SU-DHL-6 (cell line): ENCODE results near the gene OR52D1.

ENCODE experiments used
- EZH2phosphoT487 ChIP-seq: fragments of 200-600 bp; sonication (generic), shearing (Covaris generic); conservative IDR thresholded peaks from 2 replicates; pipeline ENCODE4 v1.6.1; 2018; ENCODE audit warnings: mild to moderate bottlenecking, antibody characterized with exemption, low read length, moderate library complexity, mixed read lengths
- TF ChIP-seq, protein P1 (sequence below): fragments of 200-600 bp; sonication (generic); IDR thresholded peaks from one replicate; pipeline ENCODE4 v1.5.1; 2017; ENCODE audit warnings: antibody characterized with exemption, mild to moderate bottlenecking, low read length, moderate library complexity; ENCODE audit not compliant: insufficient read depth, poor library complexity, severe bottlenecking

DNA sequence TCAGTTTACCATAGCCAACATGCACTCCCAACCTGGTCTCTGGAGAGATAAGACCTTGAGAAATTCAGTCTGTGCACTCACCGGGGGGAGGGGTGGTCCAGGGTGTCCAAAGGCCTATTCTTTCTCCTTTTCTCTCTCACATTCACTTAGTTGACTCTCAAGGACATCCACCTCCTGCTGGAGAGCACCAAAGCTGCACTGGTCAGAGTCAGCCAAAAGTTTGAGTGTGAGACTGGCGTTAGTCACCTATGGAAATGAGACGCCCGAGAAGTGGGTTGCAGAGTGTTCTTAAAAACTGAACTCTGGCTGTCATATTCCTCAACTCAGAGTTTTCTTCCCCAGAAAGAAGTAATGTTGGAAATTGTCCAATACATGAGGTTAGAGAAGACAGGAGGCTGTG is 33.1 kb downstream of the OR52D1 start:
- TF ChIP-seq, protein P1, sequence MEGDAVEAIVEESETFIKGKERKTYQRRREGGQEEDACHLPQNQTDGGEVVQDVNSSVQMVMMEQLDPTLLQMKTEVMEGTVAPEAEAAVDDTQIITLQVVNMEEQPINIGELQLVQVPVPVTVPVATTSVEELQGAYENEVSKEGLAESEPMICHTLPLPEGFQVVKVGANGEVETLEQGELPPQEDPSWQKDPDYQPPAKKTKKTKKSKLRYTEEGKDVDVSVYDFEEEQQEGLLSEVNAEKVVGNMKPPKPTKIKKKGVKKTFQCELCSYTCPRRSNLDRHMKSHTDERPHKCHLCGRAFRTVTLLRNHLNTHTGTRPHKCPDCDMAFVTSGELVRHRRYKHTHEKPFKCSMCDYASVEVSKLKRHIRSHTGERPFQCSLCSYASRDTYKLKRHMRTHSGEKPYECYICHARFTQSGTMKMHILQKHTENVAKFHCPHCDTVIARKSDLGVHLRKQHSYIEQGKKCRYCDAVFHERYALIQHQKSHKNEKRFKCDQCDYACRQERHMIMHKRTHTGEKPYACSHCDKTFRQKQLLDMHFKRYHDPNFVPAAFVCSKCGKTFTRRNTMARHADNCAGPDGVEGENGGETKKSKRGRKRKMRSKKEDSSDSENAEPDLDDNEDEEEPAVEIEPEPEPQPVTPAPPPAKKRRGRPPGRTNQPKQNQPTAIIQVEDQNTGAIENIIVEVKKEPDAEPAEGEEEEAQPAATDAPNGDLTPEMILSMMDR: no peak
- no peak for TF ChIP-seq EZH2phosphoT487
